OCI-LY7 (cell line): ENCODE results near the gene PMM2. TPM values are rescaled to one million over a fixed set of nuclear protein-coding genes. Genes with fewer than 3 reads are reported as not detected.
A peak's percentile ranks its signal among the peaks of the same experiment; 100 is the strongest.
"Not testable (repeated sequence)": the region's sequence is repeated elsewhere in the genome, so short reads cannot be mapped to it uniquely, and the experiment has no call there.

ENCODE experiments used
- Bru-seq: library from RNA; stranded (reverse); fragments of 400-500 nt; gene quantifications from one replicate; lab custom pipeline; 2021; lab: Mats Ljungman, UMichigan
- BruChase-seq, 2 experiments: library from RNA; stranded (reverse); fragments of 400-500 nt; gene quantifications; one replicate each; lab custom pipeline; 2021; lab: Mats Ljungman, UMichigan
- BruUV-seq: library from RNA; stranded (reverse); fragments of 400-500 nt; replicated peaks from 2 replicates; lab custom pipeline; 2021; lab: Mats Ljungman, UMichigan
- CTCF ChIA-PET: fragments of 300-600 bp; sonication (Branson Sonifier 250); formaldehyde crosslinking; loops from one replicate; lab custom pipeline; 2022; ENCODE audit warnings: antibody characterized with exemption; ENCODE audit not compliant: unreplicated experiment; lab: Charles Lee
- POLR2A ChIA-PET: fragments of 300-600 bp; sonication (Branson Sonifier 250); formaldehyde crosslinking; loops from one replicate; lab custom pipeline; 2022; ENCODE audit warnings: antibody characterized with exemption; lab: Charles Lee
- DNase-seq: peaks from one replicate; pipeline ENCODE4 v3.0.0-alpha.2; 2015; ENCODE audit warnings: low spot score
- H2AFZ ChIP-seq: fragments of 200-600 bp; sonication (generic), shearing (Covaris generic); 2 replicates; pipeline ENCODE4 v1.6.1; 2014; ENCODE audit warnings: mild to moderate bottlenecking, antibody characterized with exemption, low read length, moderate library complexity
- H3K27ac ChIP-seq: fragments of 200-600 bp; sonication (generic); 2 replicates; pipeline ENCODE4 v1.5.1; 2014; ENCODE audit warnings: mixed run types, low read depth, mild to moderate bottlenecking, moderate library complexity, low read length, inconsistent platforms; ENCODE audit not compliant: poor library complexity, severe bottlenecking
- H3K36me3 ChIP-seq: fragments of 200-600 bp; sonication (generic); 2 replicates; pipeline ENCODE4 v1.6.1; 2014; ENCODE audit warnings: mild to moderate bottlenecking, antibody characterized with exemption, low read length, moderate library complexity, mixed read lengths; ENCODE audit not compliant: insufficient read depth
- H3K4me1 ChIP-seq: fragments of 200-600 bp; sonication (generic); 2 replicates; pipeline ENCODE4 v1.5.1; 2014; ENCODE audit warnings: mild to moderate bottlenecking, low read length; ENCODE audit not compliant: insufficient read depth, poor library complexity, severe bottlenecking
- H3K4me2 ChIP-seq: fragments of 200-600 bp; sonication (generic); 2 replicates; pipeline ENCODE4 v1.6.1; 2014; ENCODE audit warnings: mild to moderate bottlenecking, low read length
- H3K4me3 ChIP-seq: fragments of 200-600 bp; sonication (generic); 2 replicates; pipeline ENCODE4 v1.5.1; 2014; ENCODE audit warnings: mild to moderate bottlenecking, low read depth, low read length; ENCODE audit not compliant: poor library complexity, severe bottlenecking
- H3K79me2 ChIP-seq: fragments of 200-600 bp; sonication (generic); 2 replicates; pipeline ENCODE4 v1.6.1; 2016; ENCODE audit warnings: low read depth, mild to moderate bottlenecking, low read length, moderate library complexity, mixed read lengths; ENCODE audit not compliant: insufficient read depth
- H3K9me2 ChIP-seq: fragments of 200-600 bp; sonication (generic); 2 replicates; pipeline ENCODE4 v1.6.1; 2016; ENCODE audit warnings: mild to moderate bottlenecking, low read length, mixed read lengths; ENCODE audit not compliant: insufficient read depth
- H3K9me3 ChIP-seq: fragments of 200-600 bp; sonication (generic); 2 replicates; pipeline ENCODE4 v1.6.1; 2014; ENCODE audit warnings: mild to moderate bottlenecking, mixed run types, low read length, mixed read lengths
- H4K20me1 ChIP-seq: fragments of 200-600 bp; sonication (generic); 2 replicates; pipeline ENCODE4 v1.6.1; 2014; ENCODE audit warnings: mild to moderate bottlenecking, antibody characterized with exemption, low read length, moderate library complexity, mixed read lengths; ENCODE audit not compliant: insufficient read depth
- EZH2phosphoT487 ChIP-seq: fragments of 200-600 bp; sonication (generic); IDR thresholded peaks from 2 replicates; pipeline ENCODE4 v1.6.1; 2018; ENCODE audit warnings: low read depth, borderline replicate concordance, mild to moderate bottlenecking, mixed run types, antibody characterized with exemption, low read length, moderate library complexity, mixed read lengths
- intact Hi-C: fragments of 100-400 bp; cut with micrococcal nuclease; formaldehyde crosslinking; loops from one replicate; pipeline ENCODE4 v1.10.0; 2022; ENCODE audit not compliant: unreplicated experiment
- long read RNA-seq: library from polyadenylated mRNA; stranded (forward); transcript quantifications from one replicate; pipeline ENCODE4 v2.0.0, GENCODE V29; 2022
- total RNA-seq, 2 experiments: library from RNA; depleted of rRNA in 1 of 2; stranded (reverse); fragments of >200 nt in 1 of 2; shearing (Covaris generic) in 1 of 2; gene quantifications; 2 replicates each; pipeline ENCODE4 v1.2.3, GENCODE V29; 2014 to 2022
- TF ChIP-seq, protein P1 (sequence below): fragments of 200-600 bp; sonication (generic); conservative IDR thresholded peaks from 2 replicates; pipeline ENCODE4 v1.5.1; 2014; ENCODE audit warnings: mild to moderate bottlenecking, antibody characterized with exemption, low read length, moderate library complexity, mixed read lengths

The PMM2 gene
- total RNA-seq (2014; rRNA removed; shearing (Covaris generic)) (39.1 and 41.1 TPM in 2 replicates), total RNA-seq (2022) (44.5 and 53.9 TPM in 2 replicates), Bru-seq, nascent RNA (percentile 90 among the genes with signal in this experiment), BruChase-seq, experiment 1, labeled RNA remaining after a 6-hour chase (percentile 96 among the genes with signal in this experiment), BruChase-seq, experiment 2, labeled RNA remaining after a 2-hour chase (percentile 90 among the genes with signal in this experiment)
- long read RNA-seq, full-length matches to known transcripts = 10 of 22 reads
- long read RNA-seq, partial matches to known transcripts = 1 of 22 reads
- long read RNA-seq, other reads (novel, unspliced or antisense) = 11 of 22 reads

DNA sequence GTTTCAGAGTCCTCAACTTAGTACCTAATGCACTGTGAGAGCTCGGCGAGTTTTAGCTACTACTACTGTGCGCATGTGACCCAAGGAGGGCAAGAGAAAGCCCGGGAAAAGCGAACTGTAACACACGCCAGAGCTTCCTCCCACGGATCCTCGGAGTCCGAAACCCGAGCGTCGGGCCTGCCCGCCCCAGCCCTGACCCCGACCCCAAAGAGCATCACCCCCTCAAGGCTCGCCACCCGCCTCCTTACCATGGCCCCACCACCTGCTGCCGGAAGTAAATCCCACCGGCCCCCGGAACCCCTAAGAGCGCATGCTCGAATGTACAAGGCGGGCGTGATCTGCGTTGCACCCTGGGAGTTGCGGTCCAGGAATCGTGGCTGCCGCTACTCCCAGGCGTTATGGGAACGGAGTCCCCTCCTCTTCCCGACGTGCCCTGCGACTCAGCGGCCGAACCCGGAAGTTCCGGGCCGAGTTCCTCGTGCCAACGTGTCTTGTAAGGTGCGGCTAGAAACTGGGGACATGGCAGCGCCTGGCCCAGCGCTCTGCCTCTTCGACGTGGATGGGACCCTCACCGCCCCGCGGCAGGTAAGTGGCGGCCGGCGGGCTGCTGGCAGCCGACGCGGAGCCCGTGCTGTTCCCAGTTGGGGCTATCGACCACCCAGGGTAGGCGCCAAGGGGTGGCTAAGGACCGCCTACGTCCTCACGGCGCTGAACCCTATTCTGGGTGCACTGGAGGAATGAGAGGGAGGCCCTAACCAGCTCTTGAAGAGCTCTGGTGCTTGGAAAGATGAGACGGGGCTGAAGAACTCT, at the start of gene PMM2, which contains the start of gene TMEM186:
Gene PMM2, plus strand, starts transcription at position 476 of the 810 bp plus-strand sequence. Its CDS starts 44 bp downstream, at position 520.
Gene TMEM186, minus strand, starts transcription at position 276 of the 810 bp plus-strand sequence. Its CDS starts 25 bp downstream, at position 251.
- Histone ChIP-seq H3K36me3 (peaks cover 43% of the 10 kb centered on the region), H3K79me2 (peaks cover 57% of the 10 kb centered on the region), H3K9me2 (no peaks in the 10 kb centered on the region), H3K27ac (peak within 1 kb of the TSS; percentile 39), H3K9me3 (no peaks in the 10 kb centered on the region), H3K4me3 (peak within 1 kb of the TSS; percentile 90), H2AFZ (peak within 1 kb of the TSS; percentile 76; the same call in 1 of the 2 replicates), H4K20me1 (peaks cover 13% of the 10 kb centered on the region), H3K4me2 (peak within 1 kb of the TSS; percentile 93), H3K4me1 (peaks cover 32% of the 10 kb centered on the region)
- intact Hi-C loops = loop anchor here (1.0 to 5.0 kb wide), 3 partner anchors 72 to 337 kb away; partner anchors contain the start of genes CARHSP1 and LITAFD
- DNase-seq = peak; percentile 98
- no peak for TF ChIP-seq EZH2phosphoT487
- TF ChIP-seq, protein P1, sequence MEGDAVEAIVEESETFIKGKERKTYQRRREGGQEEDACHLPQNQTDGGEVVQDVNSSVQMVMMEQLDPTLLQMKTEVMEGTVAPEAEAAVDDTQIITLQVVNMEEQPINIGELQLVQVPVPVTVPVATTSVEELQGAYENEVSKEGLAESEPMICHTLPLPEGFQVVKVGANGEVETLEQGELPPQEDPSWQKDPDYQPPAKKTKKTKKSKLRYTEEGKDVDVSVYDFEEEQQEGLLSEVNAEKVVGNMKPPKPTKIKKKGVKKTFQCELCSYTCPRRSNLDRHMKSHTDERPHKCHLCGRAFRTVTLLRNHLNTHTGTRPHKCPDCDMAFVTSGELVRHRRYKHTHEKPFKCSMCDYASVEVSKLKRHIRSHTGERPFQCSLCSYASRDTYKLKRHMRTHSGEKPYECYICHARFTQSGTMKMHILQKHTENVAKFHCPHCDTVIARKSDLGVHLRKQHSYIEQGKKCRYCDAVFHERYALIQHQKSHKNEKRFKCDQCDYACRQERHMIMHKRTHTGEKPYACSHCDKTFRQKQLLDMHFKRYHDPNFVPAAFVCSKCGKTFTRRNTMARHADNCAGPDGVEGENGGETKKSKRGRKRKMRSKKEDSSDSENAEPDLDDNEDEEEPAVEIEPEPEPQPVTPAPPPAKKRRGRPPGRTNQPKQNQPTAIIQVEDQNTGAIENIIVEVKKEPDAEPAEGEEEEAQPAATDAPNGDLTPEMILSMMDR = no peak
- no TSS peak for BruUV-seq
- ChIA-PET POLR2A (interaction anchor here (0.5 to 1.1 kb wide), 4 partner anchors 71 to 201 kb away, joined by 3 to 4 read pairs (median 3); partner anchors contain the start of gene CARHSP1), CTCF (no interaction called here)

DNA sequence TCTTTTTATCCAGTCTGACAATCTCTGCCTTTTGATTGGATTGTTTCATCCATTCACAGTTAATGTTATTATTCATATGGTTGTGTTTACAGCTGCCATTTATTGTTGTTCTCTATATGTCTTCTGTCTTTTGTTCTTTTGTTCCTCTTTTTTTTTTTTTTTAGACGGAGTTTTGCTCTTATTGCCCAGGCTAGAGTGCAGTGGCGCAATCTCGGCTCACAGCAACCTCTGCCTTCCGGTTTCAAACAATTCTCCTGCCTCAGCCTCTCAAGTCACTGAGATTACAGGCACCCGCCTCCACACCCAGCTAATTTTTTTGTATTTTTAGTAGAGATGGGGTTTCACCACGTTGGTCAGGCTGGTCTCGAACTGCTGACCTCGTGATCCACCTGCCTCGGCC, 48.7 kb upstream of the PMM2 start:
- H3K4me1 ChIP-seq, H4K20me1 ChIP-seq, BruUV-seq, H3K4me3 ChIP-seq, H3K36me3 ChIP-seq, CTCF ChIA-PET, H3K9me2 ChIP-seq, H3K79me2 ChIP-seq, H3K27ac ChIP-seq, intact Hi-C loops, H3K9me3 ChIP-seq, DNase-seq, H2AFZ ChIP-seq, H3K4me2 ChIP-seq: not testable (repeated sequence)
- POLR2A ChIA-PET = interaction anchor here (0.8 kb wide), 1 partner anchor 41 kb away, joined by 3 read pairs; no protein-coding TSS in a partner anchor
